H1 (cell line): ENCODE measurements around the gene DAGLA.

Experiments
- ATF2 ChIP-seq: IDR thresholded peaks from 2 replicates; pipeline ENCODE4 v1.6.1; 2012; ENCODE audit warnings: low read length, inconsistent platforms
- BRCA1 ChIP-seq: IDR thresholded peaks from 2 replicates; pipeline ENCODE4 v1.6.1; 2012; ENCODE audit warnings: low read depth, low read length, improper control_type of control experiment
- CBX5 ChIP-seq: fragments of 300-800, 300-1000 bp; sonication (generic); IDR thresholded peaks from 2 replicates; pipeline ENCODE4 v1.7.1; 2016; ENCODE audit warnings: antibody characterized with exemption, low read length, low read depth
- CTCF ChIP-seq, 3 experiments: IDR thresholded peaks; 1 replicate in 2 of 3; 2 replicates in 1 of 3; pipeline versions ENCODE4 v1.5.1 to v1.6.1; 2011; ENCODE audit warnings: low read length in 3 of 3, mild to moderate bottlenecking in 3 of 3, inconsistent platforms in 2 of 3, low read depth in 1 of 3, moderate library complexity in 1 of 3; ENCODE audit not compliant: insufficient read depth in 1 of 3; ENCODE audit errors: control extremely low read depth in 1 of 3
- EP300 ChIP-seq, 2 experiments: IDR thresholded peaks; 1 replicate in 1 of 2; 2 replicates in 1 of 2; pipeline ENCODE4 v1.6.1; 2011 to 2012; ENCODE audit warnings: low read depth in 2 of 2, low read length in 2 of 2, mild to moderate bottlenecking in 2 of 2, borderline replicate concordance in 1 of 2, inconsistent platforms in 1 of 2, moderate library complexity in 1 of 2
- EZH2 ChIP-seq: fragments of 200-600 bp; sonication (generic); IDR thresholded peaks from 2 replicates; pipeline ENCODE4 v1.7.1; 2012; ENCODE audit warnings: low read depth, mild to moderate bottlenecking, moderate library complexity, low read length, inconsistent platforms; ENCODE audit not compliant: severe bottlenecking
- MAFK ChIP-seq: IDR thresholded peaks from 2 replicates; pipeline ENCODE4 v1.6.1; 2012; ENCODE audit warnings: low read depth, mild to moderate bottlenecking, improper control_type of control experiment, low read length
- POLR2A ChIP-seq, 2 experiments: IDR thresholded peaks; 1 replicate in 1 of 2; 2 replicates in 1 of 2; pipeline ENCODE4 v1.6.1; 2011; ENCODE audit warnings: low read depth in 2 of 2, low read length in 2 of 2, mild to moderate bottlenecking in 2 of 2; ENCODE audit errors: control extremely low read depth in 1 of 2
- POLR2AphosphoS5 ChIP-seq: IDR thresholded peaks from 2 replicates; pipeline ENCODE4 v1.6.1; 2011; ENCODE audit warnings: low read depth, low read length
- TAF1 ChIP-seq: IDR thresholded peaks from 2 replicates; pipeline ENCODE4 v1.6.1; 2011; ENCODE audit warnings: mild to moderate bottlenecking, low read depth, low read length
- TBP ChIP-seq: IDR thresholded peaks from 2 replicates; pipeline ENCODE4 v1.6.1; 2011; ENCODE audit warnings: low read depth, low read length, improper control_type of control experiment
- USF2 ChIP-seq: IDR thresholded peaks from 2 replicates; pipeline ENCODE4 v1.6.1; 2011; ENCODE audit warnings: low read length, improper control_type of control experiment
- YY1 ChIP-seq: IDR thresholded peaks from 2 replicates; pipeline ENCODE4 v1.6.1; 2011; ENCODE audit warnings: low read depth, mild to moderate bottlenecking, low read length

GRCh38 chr11:61735391-61735790, 55.2 kb downstream of the DAGLA start:
- no peak for TF ChIP-seq BRCA1
- no peak for TF ChIP-seq EP300 (IDR thresholded peaks at IDR 0.05; ENCODE audit: borderline replicate concordance in 1 of 2, low read depth in 2 of 2, low read length in 2 of 2)
- TF ChIP-seq USF2: no peak
- no peak for TF ChIP-seq TBP
- no peak for TF ChIP-seq CTCF (IDR thresholded peaks at IDR 0.05; ENCODE audit: control extremely low read depth in 1 of 3, insufficient read depth in 1 of 3, low read depth in 1 of 3, low read length in 3 of 3)
- no peak for TF ChIP-seq CBX5
- no peak for TF ChIP-seq POLR2AphosphoS5
- TF ChIP-seq MAFK: no peak
- no peak for TF ChIP-seq POLR2A (IDR thresholded peaks at IDR 0.05; ENCODE audit: control extremely low read depth in 1 of 2, low read depth in 2 of 2, low read length in 2 of 2)
- TF ChIP-seq YY1: no peak
- no peak for TF ChIP-seq TAF1
- TF ChIP-seq ATF2: no peak
- no peak for TF ChIP-seq EZH2
